KMS-11 (cell line): ENCODE data around the gene TBCE.

Source experiments
- H2AFZ ChIP-seq: fragments of 200-600 bp; sonication (generic); 2 replicates; pipeline ENCODE4 v1.6.1; 2016; ENCODE audit warnings: antibody characterized with exemption, mixed run types, low read depth
- H3K27ac ChIP-seq: fragments of 200-600 bp; sonication (generic); 2 replicates; pipeline ENCODE4 v1.6.1; 2016; ENCODE audit warnings: mild to moderate bottlenecking, mixed run types
- H3K27me3 ChIP-seq: fragments of 200-600 bp; sonication (generic); 2 replicates; pipeline ENCODE4 v1.6.1; 2017; ENCODE audit warnings: mild to moderate bottlenecking, low read depth, mixed run types, moderate library complexity; ENCODE audit not compliant: insufficient read depth
- H3K36me3 ChIP-seq: fragments of 200-600 bp; sonication (generic); 2 replicates; pipeline ENCODE4 v1.6.1; 2017; ENCODE audit warnings: mild to moderate bottlenecking, mixed run types; ENCODE audit not compliant: insufficient read depth
- H3K4me1 ChIP-seq: fragments of 200-600 bp; sonication (generic); 2 replicates; pipeline ENCODE4 v1.6.1; 2016; ENCODE audit warnings: mild to moderate bottlenecking, low read depth, mixed run types; ENCODE audit not compliant: poor library complexity, severe bottlenecking
- H3K4me2 ChIP-seq: fragments of 200-600 bp; sonication (generic); 2 replicates; pipeline ENCODE4 v1.7.0; 2016; ENCODE audit warnings: mild to moderate bottlenecking, mixed run types
- H3K4me3 ChIP-seq: fragments of 200-600 bp; sonication (generic); IDR thresholded peaks from 2 replicates; pipeline ENCODE4 v1.6.1; 2017; ENCODE audit warnings: low read depth, low read length, mixed read lengths; ENCODE audit not compliant: insufficient read depth
- H3K79me2 ChIP-seq: fragments of 200-600 bp; sonication (generic); 2 replicates; pipeline ENCODE4 v1.6.1; 2016; ENCODE audit warnings: low read depth, mixed run types; ENCODE audit not compliant: insufficient read depth
- H3K9ac ChIP-seq: fragments of 200-600 bp; sonication (generic); 2 replicates; pipeline ENCODE4 v1.6.1; 2016; ENCODE audit warnings: mild to moderate bottlenecking, mixed run types
- H4K20me1 ChIP-seq: fragments of 200-600 bp; sonication (generic); 2 replicates; pipeline ENCODE4 v1.6.1; 2016; ENCODE audit warnings: mild to moderate bottlenecking, mixed run types; ENCODE audit not compliant: insufficient read depth
- CTCF ChIP-seq: fragments of 200-600 bp; sonication (generic); conservative IDR thresholded peaks from 2 replicates; pipeline ENCODE4 v1.6.1; 2017; ENCODE audit warnings: low read depth, mild to moderate bottlenecking, antibody characterized with exemption, low read length, moderate library complexity, mixed read lengths

The TBCE gene

GRCh38 chr1:235473806-235474205 lies 106.6 kb downstream of the TBCE start:
- no peaks in the 10 kb centered on the region for H3K79me2 ChIP-seq
- H3K36me3 ChIP-seq, result no peaks in the 10 kb centered on the region

GRCh38 chr1:235483090-235483489 lies 115.9 kb downstream of the TBCE start:
- H3K27me3 ChIP-seq, result no peaks in the 10 kb centered on the region
- H4K20me1 ChIP-seq, result no peaks in the 10 kb centered on the region
- H3K4me1 ChIP-seq, result no peaks in the 10 kb centered on the region
- H3K79me2 ChIP-seq, result no peaks in the 10 kb centered on the region
- H3K36me3 ChIP-seq, result peaks cover 4% of the 10 kb centered on the region; the same call in 1 of the 2 replicates
- no peak overlapping the region for H3K4me3 ChIP-seq
- no peak for TF ChIP-seq CTCF
- H3K4me2 ChIP-seq, result no peak overlapping the region
- no peak overlapping the region for H3K27ac ChIP-seq
- H2AFZ ChIP-seq, result no peak overlapping the region
- H3K9ac ChIP-seq, result no peak overlapping the region

More at GRCh38 chr1:235473806-235474205, 106.6 kb downstream of the TBCE start:
- Histone ChIP-seq H4K20me1 (no peaks in the 10 kb centered on the region), H3K4me1 (no peaks in the 10 kb centered on the region), H2AFZ (no peak overlapping the region), H3K27ac (no peak overlapping the region), H3K9ac (no peak overlapping the region), H3K27me3 (no peaks in the 10 kb centered on the region), H3K4me3 (no peak overlapping the region), H3K4me2 (no peak overlapping the region)
- TF ChIP-seq CTCF, result no peak

GRCh38 chr1:235485558-235485957 lies 118.3 kb downstream of the TBCE start:
- Histone ChIP-seq H3K4me1 (no peaks in the 10 kb centered on the region), H3K79me2 (no peaks in the 10 kb centered on the region), H3K27me3 (no peaks in the 10 kb centered on the region), H3K4me3 (no peak overlapping the region), H3K27ac (no peak overlapping the region), H3K9ac (no peak overlapping the region), H3K36me3 (peaks cover 4% of the 10 kb centered on the region; the same call in 1 of the 2 replicates), H4K20me1 (no peaks in the 10 kb centered on the region), H2AFZ (no peak overlapping the region), H3K4me2 (no peak overlapping the region)
- no peak for TF ChIP-seq CTCF

GRCh38 chr1:235486321-235486720 lies 119.1 kb downstream of the TBCE start:
- H3K4me3 ChIP-seq, result no peak overlapping the region
- no peaks in the 10 kb centered on the region for H3K27me3 ChIP-seq
- H4K20me1 ChIP-seq, result no peaks in the 10 kb centered on the region
- H3K9ac ChIP-seq, result no peak overlapping the region
- H3K27ac ChIP-seq, result no peak overlapping the region
- no peak overlapping the region for H2AFZ ChIP-seq
- no peak overlapping the region for H3K4me2 ChIP-seq
- H3K36me3 ChIP-seq, result peaks cover 4% of the 10 kb centered on the region; the same call in 1 of the 2 replicates
- no peak for TF ChIP-seq CTCF
- no peaks in the 10 kb centered on the region for H3K79me2 ChIP-seq
- H3K4me1 ChIP-seq, result no peaks in the 10 kb centered on the region
